Right hindlimb (tissue), 1 donor: Measurements from ENCODE around the gene FAM20C.
"Not testable (repeated sequence)": the region's sequence is repeated elsewhere in the genome, so short reads cannot be mapped to it uniquely, and the experiment has no call there.

Experiments
- DNase-seq: peaks from one replicate; pipeline ENCODE4 v3.0.0-alpha.2; 2018

The FAM20C gene

GRCh38 chr7:193481-194251, 1.3 kb downstream of the FAM20C start:
- DNase-seq = no peak

GRCh38 chr7:194252-195009, 2.1 kb downstream of the FAM20C start:
- no peak for DNase-seq

- DNase-seq = no peak
These were observed 2.8 kb downstream of the FAM20C start for GRCh38 chr7:195010-195829.

- no peak for DNase-seq
These were observed 3.4 kb downstream of the FAM20C start for GRCh38 chr7:195830-196128.

GRCh38 chr7:196283-196682, 3.9 kb downstream of the FAM20C start:
- no peak for DNase-seq

- no peak for DNase-seq
These were observed 4.5 kb downstream of the FAM20C start for GRCh38 chr7:196778-197321.

GRCh38 chr7:197413-198335, 5.3 kb downstream of the FAM20C start:
- DNase-seq = no peak

- DNase-seq = no peak
These were observed 7.3 kb downstream of the FAM20C start for GRCh38 chr7:199483-200249.

- DNase-seq = no peak
These were observed 7.9 kb downstream of the FAM20C start for GRCh38 chr7:200290-200689.

GRCh38 chr7:200704-201103, 8.3 kb downstream of the FAM20C start:
- no peak for DNase-seq

- DNase-seq = no peak
These were observed 12.0 kb downstream of the FAM20C start for GRCh38 chr7:204326-204725.

GRCh38 chr7:205115-206010, 13.0 kb downstream of the FAM20C start:
- no peak for DNase-seq

GRCh38 chr7:206351-206750, 14.0 kb downstream of the FAM20C start:
- not testable (repeated sequence) for DNase-seq

GRCh38 chr7:207418-208129, 15.2 kb downstream of the FAM20C start:
- no peak for DNase-seq

- DNase-seq = no peak
These were observed 15.8 kb downstream of the FAM20C start for GRCh38 chr7:208130-208673.

- no peak for DNase-seq
These were observed 16.4 kb downstream of the FAM20C start for GRCh38 chr7:208816-209215.

GRCh38 chr7:209416-209815, 17.0 kb downstream of the FAM20C start:
- no peak for DNase-seq

GRCh38 chr7:209906-210305, 17.5 kb downstream of the FAM20C start:
- no peak for DNase-seq

- no peak for DNase-seq
These were observed 18.1 kb downstream of the FAM20C start for GRCh38 chr7:210401-210925.
